DMS 273 treated with DMSO at 0.1 percent for 48 hours (cell line): Measurements from ENCODE around the gene PRKG1.
A peak's percentile ranks its signal among the peaks of the same experiment; 100 is the strongest.

Experiments used
- DNase-seq: peaks from one replicate; lab custom pipeline; 2025; lab: John Stamatoyannopoulos, UW

Gene PRKG1

DNA sequence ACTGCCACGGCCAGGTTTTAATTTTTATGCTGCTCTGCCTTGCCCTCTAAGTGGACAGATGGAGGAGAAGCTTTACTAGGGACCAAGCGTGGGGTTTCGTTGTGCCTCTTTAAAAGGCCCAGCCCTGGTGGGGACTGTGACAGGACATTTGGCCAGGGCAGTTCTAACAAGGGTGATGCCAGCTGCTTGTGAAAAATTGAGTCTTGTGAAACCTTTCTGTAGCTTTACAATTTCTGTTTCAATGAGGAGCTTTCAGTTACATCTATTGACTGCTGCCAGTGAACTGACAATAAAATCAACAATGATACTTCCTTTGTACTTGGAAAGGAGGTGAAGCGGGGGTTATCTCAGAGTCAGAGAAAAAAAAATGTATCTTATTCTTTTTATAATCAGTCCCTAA, 858.2 kb downstream of the PRKG1 start:
- no peak for DNase-seq

DNA sequence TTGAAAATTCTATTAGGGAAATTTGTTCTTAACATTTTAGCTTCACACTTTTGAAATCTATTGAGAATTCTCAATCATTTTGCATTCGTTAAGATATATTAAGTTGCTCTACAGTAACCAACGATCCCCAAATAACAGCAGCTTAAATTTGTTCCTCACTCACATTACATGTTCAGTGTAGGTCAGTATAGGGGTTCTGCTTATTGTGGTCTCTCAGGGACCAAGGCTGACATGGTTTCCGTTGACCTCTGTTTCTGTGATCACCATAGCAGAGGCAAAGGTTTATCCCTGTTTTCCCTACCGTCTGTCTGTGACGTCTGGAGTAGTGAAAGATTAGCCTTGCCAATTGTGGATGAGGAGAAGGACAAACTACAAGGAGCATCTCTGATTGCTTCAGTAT, 860.1 kb downstream of the PRKG1 start:
- DNase-seq, result no peak

DNA sequence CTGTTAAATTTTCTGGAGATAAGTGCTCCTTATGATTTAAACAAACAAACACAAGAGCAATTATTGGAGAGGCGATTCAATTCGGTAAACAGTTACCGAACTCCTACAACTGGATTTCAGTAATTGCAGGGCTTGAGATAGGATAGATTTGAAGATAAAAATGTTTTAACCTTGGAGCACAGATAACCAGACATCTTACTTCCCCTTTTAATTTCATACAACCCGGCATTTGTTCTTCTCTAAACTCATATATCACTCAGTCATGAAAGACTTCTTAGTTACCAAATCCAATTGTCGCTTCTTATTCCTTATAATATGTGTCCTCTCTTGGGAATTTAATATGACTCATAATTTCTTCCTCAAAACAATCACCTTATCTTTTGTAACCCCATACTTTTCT, 861.1 kb downstream of the PRKG1 start:
- no peak for DNase-seq

DNA sequence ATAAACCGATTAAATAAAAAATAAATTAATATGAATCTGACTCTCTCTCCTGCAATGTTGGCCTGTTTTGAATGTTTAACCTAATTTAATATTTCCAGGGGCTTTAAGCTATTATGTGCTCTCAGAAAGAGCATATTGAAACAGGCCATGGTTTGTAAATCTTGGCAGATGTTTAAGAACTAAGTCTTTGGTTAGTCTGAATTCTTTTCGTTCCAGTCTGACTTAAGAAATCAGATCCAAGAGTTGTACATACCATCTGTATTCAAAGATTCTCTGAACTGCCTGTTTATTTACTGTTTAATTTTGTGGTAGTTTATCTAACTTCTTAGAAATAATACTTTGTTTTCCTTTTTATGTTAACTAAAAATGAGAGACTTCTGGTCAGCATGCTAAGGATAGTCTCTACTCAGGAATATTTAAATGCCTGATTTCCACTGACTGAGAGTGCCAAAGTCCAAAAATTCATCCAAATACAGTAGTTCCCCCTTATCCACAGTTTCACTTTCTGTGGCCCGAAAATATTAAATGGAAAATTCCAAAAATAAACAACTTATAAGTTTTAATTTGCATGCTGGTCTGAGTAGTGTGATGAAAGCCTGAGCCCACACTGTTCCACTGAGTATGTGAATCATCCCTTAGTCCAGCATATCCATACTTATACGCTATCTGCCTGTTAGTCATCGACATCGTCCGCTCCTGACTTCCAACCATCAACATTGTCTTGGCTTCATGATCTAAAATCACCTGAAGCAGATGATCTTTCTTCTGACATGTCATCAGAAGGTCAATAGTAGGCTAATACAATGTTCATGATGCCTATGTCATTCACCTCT, 863.2 kb downstream of the PRKG1 start:
- DNase-seq, result no peak

DNA sequence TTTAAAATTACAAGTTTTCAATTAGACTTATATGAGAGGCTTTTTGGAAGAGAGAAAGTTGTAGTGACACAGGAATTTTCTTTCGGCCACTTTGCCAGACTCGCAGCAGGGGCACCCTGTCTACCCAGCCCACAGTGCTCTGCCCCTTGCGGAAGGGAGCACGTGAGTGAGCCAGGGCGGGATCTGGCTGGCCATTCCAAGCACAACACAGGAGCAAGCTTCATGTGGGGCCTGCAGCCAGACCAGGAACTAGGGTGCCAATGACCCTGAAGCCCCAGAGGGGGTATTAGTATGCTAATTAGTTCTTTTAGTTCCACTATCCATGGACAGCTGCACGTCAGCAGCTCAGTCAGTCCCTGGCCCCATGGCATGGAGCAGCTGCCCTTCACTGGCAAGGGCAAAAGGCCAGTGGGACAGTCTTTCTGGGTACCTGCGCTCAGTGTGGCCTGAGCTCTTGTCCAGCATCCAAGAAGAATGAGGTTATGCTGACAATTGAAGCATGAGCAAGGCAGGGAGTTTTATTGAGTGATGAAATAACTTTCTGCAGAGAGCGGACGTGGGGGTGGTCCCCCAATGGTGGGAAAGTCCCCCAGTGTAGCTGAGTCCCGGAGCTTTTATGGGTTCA, 876.2 kb downstream of the PRKG1 start:
- DNase-seq, result no peak

DNA sequence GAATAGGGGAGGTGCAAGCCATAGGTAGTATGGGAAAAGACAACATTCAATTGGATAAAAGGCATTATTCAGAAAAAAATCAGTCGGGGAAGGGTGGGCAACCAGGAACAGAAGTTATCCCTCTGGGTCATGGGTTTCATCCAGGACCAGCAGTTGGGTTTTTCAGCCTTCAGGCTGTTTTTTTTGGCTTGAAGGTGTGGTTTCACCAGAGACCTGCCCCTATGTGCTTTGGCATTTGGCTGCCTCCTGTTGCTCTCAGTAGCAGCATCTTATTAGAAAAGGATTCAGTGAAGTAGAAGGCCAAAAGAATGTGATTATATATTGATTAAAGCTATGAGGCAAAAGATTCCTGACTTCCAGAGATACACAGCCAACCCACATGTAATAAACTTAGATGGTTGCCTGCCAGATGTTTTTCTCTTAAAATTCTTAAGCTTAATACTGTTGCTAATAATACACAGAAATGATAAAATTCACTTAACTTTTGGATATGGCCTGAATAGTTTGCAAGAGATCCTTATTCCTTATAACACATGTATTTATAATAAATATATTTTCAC, 876.8 kb downstream of the PRKG1 start:
- no peak for DNase-seq

DNA sequence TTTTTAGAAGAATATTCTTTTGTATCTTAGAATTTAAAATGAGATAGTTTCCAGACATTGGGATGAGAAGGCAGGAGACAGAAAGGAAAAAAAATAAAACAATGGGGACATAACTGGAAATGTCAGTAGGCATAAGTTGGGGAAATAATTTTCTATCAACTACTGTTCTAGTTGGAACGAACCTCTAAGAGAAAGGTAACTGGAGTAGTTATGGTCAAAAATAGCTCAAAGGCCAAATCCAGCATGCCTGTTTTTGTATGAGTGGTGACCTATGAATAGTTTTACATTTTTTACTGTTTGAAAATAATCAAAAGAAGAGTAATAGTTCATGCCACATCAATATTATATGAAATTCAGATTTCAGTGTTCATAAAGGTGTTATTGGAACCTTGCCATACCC, 877.3 kb downstream of the PRKG1 start:
- no peak for DNase-seq

DNA sequence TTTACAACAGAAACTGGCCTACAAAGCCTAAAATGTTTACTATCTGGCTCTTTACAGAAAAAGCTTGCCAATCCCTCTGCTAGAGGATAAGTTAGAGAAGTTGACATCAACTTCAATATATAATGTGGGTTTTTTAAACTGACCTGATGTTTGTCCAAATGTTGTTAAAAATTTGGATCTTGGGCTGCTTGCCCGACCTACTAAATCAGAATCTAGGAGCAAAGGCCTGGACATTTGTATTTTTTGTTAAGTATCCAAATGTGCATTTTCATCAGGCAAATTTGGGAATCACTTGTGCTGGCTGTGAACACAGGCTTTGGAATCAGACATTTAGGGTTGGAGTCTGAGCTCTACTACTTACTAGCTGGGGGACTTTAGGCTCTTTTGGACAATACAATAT, 877.8 kb downstream of the PRKG1 start:
- DNase-seq, result no peak

DNA sequence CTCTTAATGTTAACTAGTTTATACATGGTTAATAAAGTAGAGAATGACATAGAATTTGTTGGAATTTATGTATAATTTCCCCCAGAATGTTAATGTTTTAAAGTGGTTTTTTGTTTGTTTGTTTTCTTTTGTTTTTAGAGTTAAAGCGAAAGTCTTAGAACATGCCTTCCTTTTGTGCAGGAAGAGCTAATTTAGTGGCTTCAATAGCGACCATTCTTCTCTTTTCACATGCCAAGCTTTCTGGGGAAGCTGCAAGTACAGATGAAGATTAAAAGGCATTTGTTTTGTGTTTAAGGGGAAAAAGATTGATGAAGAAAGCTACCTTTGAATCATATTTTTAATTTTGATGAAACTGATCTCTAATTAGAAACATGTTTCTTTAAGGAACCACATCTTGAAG, 881.4 kb downstream of the PRKG1 start:
- DNase-seq, result no peak

DNA sequence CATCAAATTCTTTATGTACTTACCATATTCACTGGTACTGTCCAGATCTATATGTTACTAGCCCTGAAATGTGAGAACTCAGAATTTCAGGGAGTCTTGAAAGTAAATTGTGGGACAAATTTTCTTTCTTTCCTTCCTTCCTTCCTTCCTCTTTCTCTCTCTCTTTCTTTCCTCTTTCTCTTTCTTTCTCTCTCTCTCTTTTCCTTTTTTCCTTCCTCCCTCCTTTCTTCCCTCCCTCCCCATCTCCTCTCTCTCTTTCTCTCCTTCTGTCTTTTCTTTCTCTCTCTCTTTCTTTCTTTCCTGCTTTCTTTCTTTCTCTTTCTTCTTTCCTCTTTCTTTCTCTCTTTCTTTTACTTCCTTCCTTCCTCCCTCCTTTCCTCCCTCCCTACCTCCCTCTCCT, 882.5 kb downstream of the PRKG1 start:
- no peak for DNase-seq

DNA sequence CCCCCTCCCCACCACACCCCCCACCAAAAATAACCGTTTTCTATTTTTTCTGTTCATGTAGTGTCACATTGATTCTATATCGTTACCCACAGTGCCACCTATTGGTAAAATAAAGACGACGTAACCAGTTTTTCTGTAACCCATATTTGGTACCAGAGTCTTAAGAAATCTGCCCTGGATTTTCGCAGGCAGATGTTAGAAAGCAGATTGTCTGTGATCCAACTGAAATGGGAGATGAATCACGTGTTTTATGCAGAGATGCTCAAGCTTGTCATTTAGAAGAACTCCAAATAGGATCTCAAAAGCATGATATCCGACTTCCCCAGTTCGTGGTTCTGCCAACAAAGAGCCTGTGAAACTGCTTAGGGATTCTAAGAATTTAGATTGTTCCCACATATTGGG, 886.2 kb downstream of the PRKG1 start:
- DNase-seq, result peak; percentile 5

DNA sequence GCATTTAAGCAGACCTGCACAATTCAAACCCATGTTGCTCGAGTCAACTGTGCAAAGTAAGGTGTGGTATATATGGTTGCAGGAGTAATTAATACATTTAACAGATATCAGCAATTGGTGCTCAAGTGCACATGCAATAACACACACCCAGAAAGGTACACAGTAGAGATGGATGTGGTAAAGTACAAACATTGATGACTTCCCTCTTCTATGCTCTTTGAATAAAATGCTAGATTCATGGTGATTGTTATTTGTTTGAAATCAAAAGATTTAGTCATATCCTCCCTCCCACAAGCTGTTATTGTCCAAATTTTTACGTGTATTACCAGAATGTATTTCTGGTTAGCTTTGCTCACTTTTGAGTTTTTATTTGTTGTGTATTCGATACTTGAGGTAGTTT, 887.1 kb downstream of the PRKG1 start:
- DNase-seq, result no peak

DNA sequence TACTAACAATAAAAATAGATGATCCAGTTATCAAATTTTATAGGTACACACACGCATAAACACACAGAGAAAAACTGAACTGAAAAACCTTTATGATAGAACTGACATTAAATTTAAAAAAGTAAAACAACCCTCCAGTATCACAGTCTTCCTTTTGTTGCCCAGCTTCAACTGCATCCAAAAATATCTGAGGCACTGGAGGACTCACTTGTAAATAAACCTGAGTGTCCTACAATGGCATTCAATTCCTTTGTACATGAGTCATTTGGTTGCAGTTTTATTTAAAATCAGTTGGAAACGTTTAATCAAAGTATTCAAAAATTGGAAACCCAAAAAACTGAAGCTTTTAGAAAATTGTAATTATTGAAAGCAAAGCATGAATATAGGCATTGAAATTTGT, 890.3 kb downstream of the PRKG1 start:
- DNase-seq, result no peak

DNA sequence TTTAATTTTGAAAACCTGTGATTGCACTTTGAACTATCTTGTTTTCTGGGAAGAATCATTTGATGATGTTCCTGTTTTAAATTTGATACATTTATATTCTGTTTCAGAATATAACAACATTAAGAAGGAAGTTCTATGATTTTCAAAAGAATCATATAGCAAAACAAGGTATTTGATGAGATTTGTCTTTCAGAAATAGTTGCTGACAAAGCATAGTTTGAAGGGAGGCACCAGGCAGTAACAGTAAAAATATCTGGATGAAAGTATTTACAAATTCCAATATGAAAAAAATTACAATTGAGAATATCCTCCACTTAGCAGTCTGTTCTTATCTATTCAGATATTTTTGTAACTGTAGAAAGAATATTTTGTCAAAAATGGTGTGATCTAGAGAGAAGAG, 891.2 kb downstream of the PRKG1 start:
- DNase-seq, result no peak

DNA sequence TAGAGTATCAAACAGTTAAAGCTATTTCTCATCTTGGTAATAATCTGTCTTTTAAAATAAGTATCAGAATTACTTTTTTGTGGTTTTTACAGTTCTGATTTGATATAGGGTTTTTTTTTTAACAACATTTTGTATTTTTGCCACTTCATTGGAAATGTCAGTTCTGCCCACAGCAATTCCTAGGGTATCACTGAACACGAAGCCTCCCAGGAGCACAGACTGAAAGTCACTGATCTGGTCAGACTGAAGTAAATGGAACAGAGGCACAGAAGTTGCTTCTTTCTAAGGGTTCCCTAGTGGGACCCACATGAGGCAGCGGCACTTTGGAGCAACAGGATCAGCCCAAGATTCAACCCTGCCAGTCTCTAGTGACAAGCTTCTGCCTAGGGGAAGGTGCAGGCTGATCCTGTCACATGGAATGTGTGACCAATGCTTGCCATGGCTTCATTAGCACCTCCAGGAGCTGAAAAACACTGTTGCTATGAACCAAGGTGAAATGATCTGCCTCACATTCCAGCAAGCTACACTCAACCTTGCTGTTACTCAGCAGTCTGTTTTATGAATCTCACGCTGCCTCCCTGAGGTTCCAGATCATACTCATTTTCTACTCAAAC, 898.6 kb downstream of the PRKG1 start:
- no peak for DNase-seq

DNA sequence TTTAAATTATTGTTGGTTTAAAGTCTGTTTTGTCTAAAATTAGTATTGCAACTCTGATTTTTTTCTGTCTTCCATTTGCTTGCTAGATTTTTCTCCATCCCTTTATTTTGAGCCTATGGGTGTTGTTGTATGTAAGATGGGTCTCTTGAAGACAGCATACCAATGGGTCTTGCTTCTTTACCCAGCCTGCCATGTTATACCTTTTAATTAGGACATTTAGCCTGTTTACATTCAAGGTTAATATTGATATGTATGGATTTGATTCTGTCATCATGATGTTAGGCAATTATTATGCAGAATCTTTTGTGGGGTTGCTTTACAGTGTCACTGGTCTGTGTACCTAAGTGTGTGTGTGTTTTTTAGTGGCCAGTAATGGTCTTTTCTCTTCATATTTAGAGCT, 906.5 kb downstream of the PRKG1 start:
- DNase-seq, result no peak

DNA sequence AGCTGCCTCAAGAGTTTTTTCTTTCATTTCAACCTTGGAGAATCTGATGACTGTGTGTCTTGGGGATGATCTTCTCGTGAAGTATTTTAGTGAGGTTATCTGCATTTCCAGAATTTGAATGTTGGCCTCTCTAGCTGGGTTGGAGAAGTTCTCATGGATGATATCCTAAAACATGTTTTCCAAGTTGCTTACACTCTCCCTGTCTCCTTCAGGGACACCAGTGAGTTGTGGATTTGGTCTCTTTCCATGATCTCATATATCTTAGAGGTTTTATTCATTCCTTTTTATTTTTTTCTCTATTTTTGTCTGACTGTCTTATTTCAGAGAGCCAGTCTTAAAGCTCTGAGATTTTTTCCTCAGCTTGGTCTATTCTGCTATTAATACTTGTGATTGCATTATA, 907.4 kb downstream of the PRKG1 start:
- no peak for DNase-seq

DNA sequence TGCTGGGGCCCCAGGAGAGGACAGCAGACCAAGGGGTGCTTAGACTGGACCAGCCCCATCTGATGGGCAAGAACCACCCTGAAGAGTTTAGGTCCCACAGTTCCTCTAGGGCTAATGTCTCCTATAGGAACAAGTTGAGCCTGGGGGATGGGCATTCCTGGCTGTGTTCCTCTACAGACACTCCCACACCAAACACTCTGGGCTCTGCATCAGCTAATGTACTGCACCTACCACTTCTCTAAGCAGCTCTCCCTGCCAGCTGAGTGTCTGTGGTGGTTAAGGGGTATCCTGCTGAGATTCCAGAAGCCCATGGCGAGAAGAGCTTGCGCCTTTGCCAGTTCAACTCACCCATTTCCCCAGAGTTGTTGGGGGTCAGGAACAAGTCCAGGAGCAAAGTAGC, 909.2 kb downstream of the PRKG1 start:
- DNase-seq, result no peak

DNA sequence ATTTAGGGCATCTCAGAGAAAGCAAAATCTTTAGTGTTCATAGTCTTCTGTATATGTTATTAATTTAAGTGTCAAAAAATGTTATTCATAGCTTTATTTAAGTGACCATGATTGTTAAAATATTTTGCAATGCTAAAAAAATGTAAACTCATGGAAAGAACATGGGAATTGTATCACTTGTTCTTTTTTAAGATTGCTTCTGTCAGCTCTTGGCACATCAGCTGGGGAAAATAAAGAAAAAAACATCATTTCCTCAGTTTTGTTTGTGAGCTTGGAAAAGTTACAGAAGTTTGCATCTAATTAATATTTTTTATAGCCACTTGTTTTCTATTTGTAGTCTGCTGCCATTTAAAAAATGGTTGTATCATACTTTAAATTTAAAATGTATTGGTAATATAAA, 911.0 kb downstream of the PRKG1 start:
- DNase-seq, result no peak

DNA sequence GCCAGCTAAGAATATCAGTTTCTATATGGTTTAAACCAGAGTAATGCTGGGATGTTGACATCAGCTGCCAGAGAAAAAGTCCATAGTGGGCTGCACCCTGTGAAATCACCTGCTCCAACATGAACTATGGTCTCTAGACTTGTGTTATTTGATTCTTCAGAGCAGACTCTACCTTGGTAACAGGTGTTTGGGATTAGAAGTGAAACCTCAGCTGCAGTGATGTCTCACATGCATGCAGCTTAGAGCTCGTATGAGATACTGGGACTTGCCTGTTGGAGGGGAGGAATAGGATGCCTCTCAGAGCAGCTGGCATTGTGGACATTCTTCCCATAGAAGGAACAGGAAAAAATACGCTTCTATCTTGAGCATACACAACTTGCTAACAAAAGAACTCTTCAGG, 912.2 kb downstream of the PRKG1 start:
- no peak for DNase-seq

DNA sequence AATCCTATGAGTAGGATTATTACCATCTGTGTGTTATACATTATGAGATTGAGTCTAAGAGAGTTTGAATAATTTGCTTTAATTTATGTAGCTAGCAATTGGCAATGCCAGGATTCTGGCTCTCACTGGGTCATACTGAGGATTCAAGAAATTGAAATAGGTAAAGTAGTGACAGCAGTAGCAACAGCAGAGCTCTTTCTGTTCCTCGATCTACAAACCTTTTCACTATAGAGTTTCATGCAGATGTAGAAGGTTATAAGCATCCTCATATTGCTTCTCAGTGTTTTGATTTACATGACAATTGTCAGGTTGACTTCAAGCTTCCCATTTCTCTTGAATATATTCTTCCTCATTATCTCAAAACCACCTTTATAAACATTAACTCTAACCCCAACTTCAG, 919.2 kb downstream of the PRKG1 start:
- DNase-seq, result no peak

DNA sequence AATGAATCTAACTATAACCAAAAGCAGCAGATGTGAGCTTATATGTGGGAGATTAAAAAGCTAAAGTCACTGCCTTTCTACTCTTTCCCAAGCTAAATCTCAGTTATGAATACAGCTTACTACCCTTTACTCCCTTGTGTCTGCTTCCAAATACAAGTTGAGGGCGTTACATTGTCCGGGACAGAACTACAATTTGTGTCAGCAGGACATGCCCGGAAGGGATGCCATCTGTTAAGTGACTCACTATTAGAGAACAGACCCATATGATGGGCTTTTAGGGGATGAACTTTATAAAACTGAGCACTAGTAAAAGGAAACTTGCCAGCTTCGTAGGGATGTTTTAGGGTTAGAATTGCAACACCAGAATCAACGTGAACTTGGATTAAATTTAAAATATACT, 924.8 kb downstream of the PRKG1 start:
- DNase-seq, result no peak

DNA sequence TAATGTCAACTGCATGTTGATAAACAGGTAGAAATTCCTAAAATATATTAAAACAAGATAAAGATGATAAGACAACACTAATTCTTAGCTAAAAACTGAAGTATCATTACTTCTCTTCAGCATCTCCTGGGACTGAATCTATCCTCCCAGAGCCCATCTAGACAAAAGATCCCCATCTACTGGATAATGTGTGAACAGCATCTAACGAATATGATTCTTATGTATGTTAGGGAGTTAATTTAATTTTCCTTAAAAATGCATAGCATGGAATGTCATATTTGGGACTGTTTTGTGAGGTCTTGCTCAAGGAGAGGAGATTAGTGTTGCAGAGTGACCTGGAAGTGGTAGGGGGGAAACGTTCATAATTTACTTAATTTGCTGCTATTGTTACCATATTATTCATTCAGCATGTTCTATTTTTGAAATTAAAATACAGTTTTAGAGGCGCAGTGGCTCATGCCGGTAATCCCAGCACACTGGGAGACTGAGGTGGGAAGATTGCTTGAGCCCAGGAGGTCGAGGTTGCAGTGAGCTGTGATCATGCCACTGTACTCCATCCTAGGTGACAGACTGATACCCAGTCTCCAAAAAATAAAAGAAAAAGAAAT, 930.2 kb downstream of the PRKG1 start:
- no peak for DNase-seq
